K562 (cell line): ENCODE measurements around the gene ACTL9. TPM values are rescaled to one million over a fixed set of nuclear protein-coding genes. Genes with fewer than 3 reads are reported as not detected.

Source experiments
- HDAC8 ChIP-seq: fragments of 450-650 bp; IDR thresholded peaks from 2 replicates; pipeline ENCODE4 v1.6.1; 2016; ENCODE audit warnings: mild to moderate bottlenecking, missing genetic modification characterization, moderate library complexity, missing compliant biosample characterization
- JUN ChIP-seq, 2 experiments: sonication (generic) in 1 of 2; formaldehyde crosslinking in 1 of 2; IDR thresholded peaks; 2 replicates each; pipeline versions ENCODE4 v1.6.1 to v1.8.0; 2012 to 2022; ENCODE audit warnings: borderline replicate concordance in 2 of 2, mild to moderate bottlenecking in 2 of 2, improper control_type of control experiment in 1 of 2, low read depth in 1 of 2, low read length in 1 of 2, missing genetic modification reagents in 1 of 2
- MGA ChIP-seq: fragments of 450-650 bp; IDR thresholded peaks from 2 replicates; pipeline ENCODE4 v1.6.1; 2016; ENCODE audit warnings: mild to moderate bottlenecking, moderate library complexity
- PTRF ChIP-seq: fragments of 450-650 bp; IDR thresholded peaks from 2 replicates; pipeline ENCODE4 v1.6.1; 2016; ENCODE audit warnings: mild to moderate bottlenecking, missing genetic modification characterization, missing compliant biosample characterization
- TFAP4 ChIP-seq: sonication (generic); formaldehyde crosslinking; IDR thresholded peaks from 2 replicates; pipeline ENCODE4 v1.8.0; 2022; ENCODE audit warnings: missing genetic modification reagents, mild to moderate bottlenecking, moderate library complexity, borderline replicate concordance
- ZNF212 ChIP-seq: fragments of 450-650 bp; formaldehyde crosslinking; IDR thresholded peaks from 2 replicates; pipeline ENCODE4 v1.4.0; 2020; ENCODE audit warnings: mild to moderate bottlenecking
- ZNF780A ChIP-seq: fragments of 250-450 bp; sonication (Bioruptor Pico); IDR thresholded peaks from 2 replicates; pipeline ENCODE4 v1.5.0; 2021; ENCODE audit warnings: mild to moderate bottlenecking
- polyA plus RNA-seq, 8 experiments: library from polyadenylated mRNA; depleted of rRNA in 4 of 8; stranded (reverse) in 5 of 8; unstranded in 3 of 8; fragments of >200 nt; fragmentation: Nextera tagmentation in 2 of 8; fragmentation: Illumina TruSeq in 1 of 8; extraction: Ambion mirVana in 2 of 8; extraction: Trizol in 1 of 8; gene quantifications; 2 replicates each; pipeline versions ENCODE4 v1.2.1 to v1.2.3, GENCODE V29; 2011 to 2014; ENCODE audit warnings: inconsistent platforms in 1 of 8, missing spikeins in 1 of 8
- total RNA-seq, 7 experiments: library from RNA; depleted of rRNA in 6 of 7; stranded (reverse); fragments of >200 nt in 6 of 7; fragmentation: Illumina TruSeq in 2 of 7; extraction: Trizol in 2 of 7; gene quantifications; 2 replicates each; pipeline versions ENCODE4 v1.2.1 to v1.2.3, GENCODE V29; 2011 to 2021; ENCODE audit warnings: low replicate concordance in 1 of 7
- TF ChIP-seq, protein P1 (sequence below): fragments of 250-450 bp; sonication (Bioruptor Pico); IDR thresholded peaks from 2 replicates; pipeline ENCODE4 v1.9.0; 2021; ENCODE audit warnings: mild to moderate bottlenecking, inconsistent platforms

Gene ACTL9
- total and polyA plus RNA-seq, 9 of the 15 experiments (the other 6 are each of a cell fraction or from before 2014, with no cell fraction given): not detected

DNA sequence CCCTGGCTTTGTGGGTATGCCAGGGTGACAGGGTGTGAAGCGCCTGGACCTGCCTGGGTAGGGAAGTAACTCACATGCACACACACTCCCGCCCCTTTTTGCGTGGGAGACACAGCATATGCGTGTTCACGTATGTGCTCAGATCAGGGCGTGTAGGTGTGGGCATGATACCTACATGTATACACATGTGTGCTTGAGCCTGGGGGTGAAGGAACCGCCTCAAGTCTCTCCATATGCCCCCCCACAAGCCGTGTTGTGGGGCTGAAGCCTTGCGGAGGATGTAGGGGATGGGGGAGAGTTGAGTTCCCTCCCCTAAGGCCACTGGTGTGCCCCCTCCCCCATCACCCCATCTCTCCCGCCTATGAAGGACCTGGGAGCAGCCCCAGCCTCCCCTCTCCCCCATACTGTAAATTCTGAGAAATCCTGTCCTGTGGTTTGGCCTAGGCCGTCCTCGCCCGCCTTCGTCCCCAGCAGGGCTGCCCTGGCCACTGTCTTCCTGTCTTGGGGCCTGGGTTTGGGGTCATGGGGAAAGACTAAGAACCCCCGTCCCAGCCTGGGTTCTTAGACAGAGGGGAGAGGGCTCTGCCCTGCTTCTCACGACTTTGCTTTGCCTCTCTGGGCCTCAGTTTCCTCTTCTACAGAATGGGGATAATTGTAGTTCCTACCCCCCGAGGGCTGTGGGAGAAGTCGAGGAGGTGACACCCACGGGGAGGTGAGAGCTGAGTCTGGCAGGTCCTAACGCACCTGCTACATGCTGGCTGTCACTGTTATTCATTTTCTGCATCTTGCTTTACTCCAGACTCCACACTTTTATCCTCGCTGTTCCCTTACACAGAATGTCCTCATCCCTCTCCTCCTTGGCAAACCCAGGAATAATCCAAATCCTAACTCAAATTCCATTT is 14.3 kb downstream of the ACTL9 start (continued):
- no peak for TF ChIP-seq PTRF (tag)
- TF ChIP-seq JUN (IDR thresholded peaks at IDR 0.05; ENCODE audit: borderline replicate concordance, low read depth, low read length): no peak
- TF ChIP-seq JUN (CRISPR knock-in tag; IDR thresholded peaks at IDR 0.05; ENCODE audit: borderline replicate concordance): no peak
- TF ChIP-seq, protein P1, sequence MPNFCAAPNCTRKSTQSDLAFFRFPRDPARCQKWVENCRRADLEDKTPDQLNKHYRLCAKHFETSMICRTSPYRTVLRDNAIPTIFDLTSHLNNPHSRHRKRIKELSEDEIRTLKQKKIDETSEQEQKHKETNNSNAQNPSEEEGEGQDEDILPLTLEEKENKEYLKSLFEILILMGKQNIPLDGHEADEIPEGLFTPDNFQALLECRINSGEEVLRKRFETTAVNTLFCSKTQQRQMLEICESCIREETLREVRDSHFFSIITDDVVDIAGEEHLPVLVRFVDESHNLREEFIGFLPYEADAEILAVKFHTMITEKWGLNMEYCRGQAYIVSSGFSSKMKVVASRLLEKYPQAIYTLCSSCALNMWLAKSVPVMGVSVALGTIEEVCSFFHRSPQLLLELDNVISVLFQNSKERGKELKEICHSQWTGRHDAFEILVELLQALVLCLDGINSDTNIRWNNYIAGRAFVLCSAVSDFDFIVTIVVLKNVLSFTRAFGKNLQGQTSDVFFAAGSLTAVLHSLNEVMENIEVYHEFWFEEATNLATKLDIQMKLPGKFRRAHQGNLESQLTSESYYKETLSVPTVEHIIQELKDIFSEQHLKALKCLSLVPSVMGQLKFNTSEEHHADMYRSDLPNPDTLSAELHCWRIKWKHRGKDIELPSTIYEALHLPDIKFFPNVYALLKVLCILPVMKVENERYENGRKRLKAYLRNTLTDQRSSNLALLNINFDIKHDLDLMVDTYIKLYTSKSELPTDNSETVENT (CRISPR knock-in tag): no peak
- TF ChIP-seq HDAC8 (tag): no peak
- no peak for TF ChIP-seq ZNF212 (CRISPR knock-in tag)
- no peak for TF ChIP-seq ZNF780A (CRISPR knock-in tag)
- no peak for TF ChIP-seq TFAP4 (CRISPR knock-in tag)
- no peak for TF ChIP-seq MGA
